GM23338 (cell line): ENCODE data around the gene FBXL4. TPM values are rescaled to one million over a fixed set of nuclear protein-coding genes. Genes with fewer than 3 reads are reported as not detected.

Experiments used
- ATAC-seq: fragments of 200-7000 bp; cut with Tn5 transposase; 3 replicates; pipeline ENCODE4 v1.9.1; 2020
- DNase-seq: peaks from one replicate; pipeline ENCODE4 v3.0.0-alpha.2; 2015; ENCODE audit warnings: low spot score
- H2AFZ ChIP-seq: fragments of 200-600 bp; sonication (generic); 2 replicates; pipeline ENCODE4 v1.8.0; 2016; ENCODE audit warnings: antibody characterized with exemption, mild to moderate bottlenecking, moderate library complexity
- H3F3A ChIP-seq: fragments of 200-600 bp; sonication (generic); replicated peaks from 2 replicates; pipeline ENCODE4 v1.8.0; 2017; ENCODE audit warnings: antibody characterized with exemption, mixed run types, low read depth
- H3K27ac ChIP-seq: fragments of 200-600 bp; sonication (generic); 2 replicates; pipeline ENCODE4 v1.6.1; 2016; ENCODE audit warnings: low read depth
- H3K27me3 ChIP-seq: fragments of 200-600 bp; sonication (generic); 2 replicates; pipeline ENCODE4 v1.8.0; 2016; ENCODE audit warnings: mild to moderate bottlenecking, mixed run types, moderate library complexity; ENCODE audit not compliant: insufficient read depth
- H3K36me3 ChIP-seq: fragments of 200-600 bp; sonication (generic); 2 replicates; pipeline ENCODE4 v1.8.0; 2016; ENCODE audit warnings: mild to moderate bottlenecking; ENCODE audit not compliant: insufficient read depth
- H3K4me1 ChIP-seq: fragments of 200-600 bp; sonication (generic); 2 replicates; pipeline ENCODE4 v1.8.0; 2016; ENCODE audit warnings: mild to moderate bottlenecking, moderate library complexity; ENCODE audit not compliant: insufficient read depth
- H3K4me2 ChIP-seq: fragments of 200-600 bp; sonication (generic); 2 replicates; pipeline ENCODE4 v1.7.1; 2017; ENCODE audit warnings: mixed run types
- H3K4me3 ChIP-seq: fragments of 200-600 bp; sonication (generic); 2 replicates; pipeline ENCODE4 v1.6.1; 2016; ENCODE audit warnings: mixed run types
- H3K79me2 ChIP-seq: fragments of 200-600 bp; sonication (generic); replicated peaks from 2 replicates; pipeline ENCODE4 v1.8.0; 2017; ENCODE audit warnings: mild to moderate bottlenecking; ENCODE audit not compliant: insufficient read depth
- H3K9me2 ChIP-seq: fragments of 200-600 bp; sonication (generic); 2 replicates; pipeline ENCODE4 v1.8.0; 2017; ENCODE audit not compliant: insufficient read depth
- H4K20me1 ChIP-seq: fragments of 200-600 bp; sonication (generic); replicated peaks from 2 replicates; pipeline ENCODE4 v1.8.0; 2017; ENCODE audit warnings: mild to moderate bottlenecking; ENCODE audit not compliant: insufficient read depth
- H3K27ac Mint-ChIP-seq: 2 replicates; pipeline ENCODE4 v1.8.0; 2020; ENCODE audit warnings: inconsistent platforms, mild to moderate bottlenecking, moderate library complexity, mixed read lengths
- H3K27me3 Mint-ChIP-seq: 3 replicates; pipeline ENCODE4 v1.8.0; 2022; ENCODE audit warnings: low read depth, mild to moderate bottlenecking, moderate library complexity, mixed read lengths, inconsistent platforms; ENCODE audit not compliant: insufficient read depth, poor library complexity
- H3K36me3 Mint-ChIP-seq: 3 replicates; pipeline ENCODE4 v1.8.0; 2021; ENCODE audit warnings: low read depth, mild to moderate bottlenecking, inconsistent platforms, moderate library complexity, mixed read lengths
- H3K4me1 Mint-ChIP-seq: 3 replicates; pipeline ENCODE4 v1.8.0; 2020; ENCODE audit warnings: mild to moderate bottlenecking, inconsistent platforms, mixed read lengths
- H3K4me3 Mint-ChIP-seq: 3 replicates; pipeline ENCODE4 v1.8.0; 2021; ENCODE audit warnings: moderate library complexity, mild to moderate bottlenecking, inconsistent platforms, mixed read lengths
- H3K9me3 Mint-ChIP-seq: 3 replicates; pipeline ENCODE4 v1.8.0; 2020; ENCODE audit warnings: moderate library complexity, mild to moderate bottlenecking, inconsistent platforms, mixed read lengths
- EZH2 ChIP-seq: fragments of 200-600 bp; sonication (generic); IDR thresholded peaks from one replicate; pipeline ENCODE4 v1.8.0; 2017; ENCODE audit warnings: antibody characterized with exemption, mild to moderate bottlenecking, low read depth; ENCODE audit not compliant: unreplicated experiment
- EZH2phosphoT487 ChIP-seq: fragments of 200-600 bp; sonication (generic); IDR thresholded peaks from one replicate; pipeline ENCODE4 v1.8.1; 2018; ENCODE audit warnings: antibody characterized with exemption; ENCODE audit not compliant: unreplicated experiment
- NANOG ChIP-seq: IDR thresholded peaks from 2 replicates; pipeline ENCODE4 v1.6.1; 2016; ENCODE audit warnings: antibody characterized with exemption, borderline replicate concordance
- POLR2AphosphoS5 ChIP-seq: IDR thresholded peaks from 2 replicates; pipeline ENCODE4 v1.6.1; 2016; ENCODE audit warnings: antibody characterized with exemption, low read depth
- STAT1 ChIP-seq: IDR thresholded peaks from one replicate; pipeline ENCODE4 v1.6.1; 2016; ENCODE audit warnings: antibody characterized with exemption; ENCODE audit not compliant: unreplicated experiment
- ZNF331 ChIP-seq: fragments of 250-450 bp; sonication (Bioruptor Pico); IDR thresholded peaks from 2 replicates; pipeline ENCODE4 v1.5.0; 2020; ENCODE audit warnings: low read depth, mild to moderate bottlenecking, moderate library complexity
- polyA plus RNA-seq: library from polyadenylated mRNA; unstranded; fragments of >200 nt; fragmentation: Nextera tagmentation; extraction: Ambion mirVana; gene quantifications from 2 replicates; pipeline ENCODE4 v1.2.1, GENCODE V29; 2016
- total RNA-seq: library from RNA; depleted of rRNA; stranded (reverse); fragments of >200 nt; shearing (Covaris generic); gene quantifications from 2 replicates; pipeline ENCODE4 v1.2.3, GENCODE V29; 2014
- TF ChIP-seq, protein P1 (sequence below): fragments of 250-450 bp; sonication (Bioruptor Pico); IDR thresholded peaks from 2 replicates; pipeline ENCODE4 v1.5.0; 2020; ENCODE audit warnings: mild to moderate bottlenecking, moderate library complexity

FBXL4 gene
- total and polyA plus RNA-seq, 2 experiments from 2014 or later, result 8.5 to 23.4 TPM

DNA sequence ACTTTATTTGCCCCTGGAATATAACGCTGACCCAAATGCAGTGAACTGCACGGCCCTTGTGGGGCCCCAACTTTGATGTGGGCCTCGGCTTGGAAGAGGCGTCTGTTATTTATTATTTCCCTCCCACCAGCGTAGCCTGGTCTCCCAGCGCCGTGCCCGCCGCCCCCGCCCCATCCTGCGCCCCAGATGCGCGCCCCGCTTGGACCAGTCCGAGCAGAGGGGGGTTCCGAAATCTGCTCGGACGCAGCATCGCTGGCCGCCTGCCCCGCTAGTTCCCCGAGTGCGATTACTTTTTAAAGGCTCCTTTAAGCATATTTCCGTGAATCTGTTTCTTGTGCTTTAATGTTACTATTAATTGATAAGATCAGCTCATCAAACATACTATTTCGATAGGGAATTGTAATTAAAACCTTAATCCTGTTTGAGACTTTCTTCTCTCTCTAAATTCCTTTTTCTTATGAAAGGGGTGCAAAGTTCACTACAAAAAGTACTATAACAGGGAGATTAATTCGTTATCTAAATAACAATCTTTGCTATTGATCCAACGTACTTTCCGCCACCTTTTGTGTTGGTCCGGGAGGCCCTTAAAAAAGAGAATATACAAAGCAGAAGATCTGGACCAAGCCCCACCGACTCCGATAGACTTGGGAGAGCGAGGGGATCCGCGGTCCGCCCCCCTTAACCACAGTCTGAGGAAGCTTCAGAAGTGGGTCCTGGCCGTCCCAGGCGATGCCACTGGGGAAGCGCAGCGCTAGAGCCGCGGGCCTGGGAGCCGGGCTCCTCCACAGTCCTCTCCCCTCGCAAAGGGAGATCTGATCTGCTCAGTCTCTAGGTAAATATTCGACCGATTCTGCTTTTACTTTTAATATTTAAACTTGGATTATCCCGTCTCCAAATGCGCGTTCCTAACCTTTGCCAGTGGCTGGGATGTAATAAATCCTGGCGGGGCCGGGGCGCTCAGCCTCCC is 103.2 kb downstream of the FBXL4 start:
- Histone ChIP-seq H3K9me2 (no peaks in the 10 kb centered on the region), H3K27ac (no peak overlapping the region), H2AFZ (peak overlapping the region; percentile 70; the same call in 1 of the 2 replicates), H3K4me3 (peak overlapping the region; percentile 60), H3K36me3 (no peaks in the 10 kb centered on the region), H3K4me2 (peak overlapping the region; percentile 93), H3K27me3 (peaks cover 98% of the 10 kb centered on the region), H3K4me1 (peaks cover 56% of the 10 kb centered on the region), H4K20me1 (no peaks in the 10 kb centered on the region), H3F3A (peaks cover 10% of the 10 kb centered on the region; the same call in 1 of the 2 replicates), H3K79me2 (no peaks in the 10 kb centered on the region)
- DNase-seq (no peak), ATAC-seq (peak; percentile 8)
- Mint-ChIP-seq H3K4me1 (peaks cover 40% of the 10 kb centered on the region), H3K27me3 (peaks cover 91% of the 10 kb centered on the region), H3K4me3 (peak overlapping the region; percentile 73), H3K9me3 (no peaks in the 10 kb centered on the region; the same call in 2 of the 3 replicates), H3K36me3 (no peaks in the 10 kb centered on the region), H3K27ac (no peak overlapping the region)
- TF ChIP-seq STAT1 (no peak), ZNF331 (CRISPR knock-in tag) (no peak), NANOG (no peak), EZH2phosphoT487 (peak; percentile 24), POLR2AphosphoS5 (no peak), EZH2 (peak; percentile 67)
- TF ChIP-seq, protein P1, sequence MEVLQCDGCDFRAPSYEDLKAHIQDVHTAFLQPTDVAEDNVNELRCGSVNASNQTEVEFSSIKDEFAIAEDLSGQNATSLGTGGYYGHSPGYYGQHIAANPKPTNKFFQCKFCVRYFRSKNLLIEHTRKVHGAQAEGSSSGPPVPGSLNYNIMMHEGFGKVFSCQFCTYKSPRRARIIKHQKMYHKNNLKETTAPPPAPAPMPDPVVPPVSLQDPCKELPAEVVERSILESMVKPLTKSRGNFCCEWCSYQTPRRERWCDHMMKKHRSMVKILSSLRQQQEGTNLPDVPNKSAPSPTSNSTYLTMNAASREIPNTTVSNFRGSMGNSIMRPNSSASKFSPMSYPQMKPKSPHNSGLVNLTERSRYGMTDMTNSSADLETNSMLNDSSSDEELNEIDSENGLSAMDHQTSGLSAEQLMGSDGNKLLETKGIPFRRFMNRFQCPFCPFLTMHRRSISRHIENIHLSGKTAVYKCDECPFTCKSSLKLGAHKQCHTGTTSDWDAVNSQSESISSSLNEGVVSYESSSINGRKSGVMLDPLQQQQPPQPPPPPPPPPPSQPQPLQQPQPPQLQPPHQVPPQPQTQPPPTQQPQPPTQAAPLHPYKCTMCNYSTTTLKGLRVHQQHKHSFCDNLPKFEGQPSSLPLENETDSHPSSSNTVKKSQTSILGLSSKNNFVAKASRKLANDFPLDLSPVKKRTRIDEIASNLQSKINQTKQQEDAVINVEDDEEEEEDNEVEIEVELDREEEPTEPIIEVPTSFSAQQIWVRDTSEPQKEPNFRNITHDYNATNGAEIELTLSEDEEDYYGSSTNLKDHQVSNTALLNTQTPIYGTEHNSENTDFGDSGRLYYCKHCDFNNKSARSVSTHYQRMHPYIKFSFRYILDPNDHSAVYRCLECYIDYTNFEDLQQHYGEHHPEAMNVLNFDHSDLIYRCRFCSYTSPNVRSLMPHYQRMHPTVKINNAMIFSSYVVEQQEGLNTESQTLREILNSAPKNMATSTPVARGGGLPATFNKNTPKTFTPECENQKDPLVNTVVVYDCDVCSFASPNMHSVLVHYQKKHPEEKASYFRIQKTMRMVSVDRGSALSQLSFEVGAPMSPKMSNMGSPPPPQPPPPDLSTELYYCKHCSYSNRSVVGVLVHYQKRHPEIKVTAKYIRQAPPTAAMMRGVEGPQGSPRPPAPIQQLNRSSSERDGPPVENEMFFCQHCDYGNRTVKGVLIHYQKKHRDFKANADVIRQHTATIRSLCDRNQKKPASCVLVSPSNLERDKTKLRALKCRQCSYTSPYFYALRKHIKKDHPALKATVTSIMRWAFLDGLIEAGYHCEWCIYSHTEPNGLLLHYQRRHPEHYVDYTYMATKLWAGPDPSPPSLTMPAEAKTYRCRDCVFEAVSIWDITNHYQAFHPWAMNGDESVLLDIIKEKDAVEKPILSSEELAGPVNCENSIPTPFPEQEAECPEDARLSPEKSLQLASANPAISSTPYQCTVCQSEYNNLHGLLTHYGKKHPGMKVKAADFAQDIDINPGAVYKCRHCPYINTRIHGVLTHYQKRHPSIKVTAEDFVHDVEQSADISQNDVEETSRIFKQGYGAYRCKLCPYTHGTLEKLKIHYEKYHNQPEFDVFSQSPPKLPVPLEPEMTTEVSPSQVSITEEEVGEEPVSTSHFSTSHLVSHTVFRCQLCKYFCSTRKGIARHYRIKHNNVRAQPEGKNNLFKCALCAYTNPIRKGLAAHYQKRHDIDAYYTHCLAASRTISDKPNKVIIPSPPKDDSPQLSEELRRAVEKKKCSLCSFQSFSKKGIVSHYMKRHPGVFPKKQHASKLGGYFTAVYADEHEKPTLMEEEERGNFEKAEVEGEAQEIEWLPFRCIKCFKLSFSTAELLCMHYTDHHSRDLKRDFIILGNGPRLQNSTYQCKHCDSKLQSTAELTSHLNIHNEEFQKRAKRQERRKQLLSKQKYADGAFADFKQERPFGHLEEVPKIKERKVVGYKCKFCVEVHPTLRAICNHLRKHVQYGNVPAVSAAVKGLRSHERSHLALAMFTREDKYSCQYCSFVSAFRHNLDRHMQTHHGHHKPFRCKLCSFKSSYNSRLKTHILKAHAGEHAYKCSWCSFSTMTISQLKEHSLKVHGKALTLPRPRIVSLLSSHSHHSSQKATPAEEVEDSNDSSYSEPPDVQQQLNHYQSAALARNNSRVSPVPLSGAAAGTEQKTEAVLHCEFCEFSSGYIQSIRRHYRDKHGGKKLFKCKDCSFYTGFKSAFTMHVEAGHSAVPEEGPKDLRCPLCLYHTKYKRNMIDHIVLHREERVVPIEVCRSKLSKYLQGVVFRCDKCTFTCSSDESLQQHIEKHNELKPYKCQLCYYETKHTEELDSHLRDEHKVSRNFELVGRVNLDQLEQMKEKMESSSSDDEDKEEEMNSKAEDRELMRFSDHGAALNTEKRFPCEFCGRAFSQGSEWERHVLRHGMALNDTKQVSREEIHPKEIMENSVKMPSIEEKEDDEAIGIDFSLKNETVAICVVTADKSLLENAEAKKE (CRISPR knock-in tag), result no peak
